ENCODE measurements around the gene MAP2K3.

Gene MAP2K3

DNA sequence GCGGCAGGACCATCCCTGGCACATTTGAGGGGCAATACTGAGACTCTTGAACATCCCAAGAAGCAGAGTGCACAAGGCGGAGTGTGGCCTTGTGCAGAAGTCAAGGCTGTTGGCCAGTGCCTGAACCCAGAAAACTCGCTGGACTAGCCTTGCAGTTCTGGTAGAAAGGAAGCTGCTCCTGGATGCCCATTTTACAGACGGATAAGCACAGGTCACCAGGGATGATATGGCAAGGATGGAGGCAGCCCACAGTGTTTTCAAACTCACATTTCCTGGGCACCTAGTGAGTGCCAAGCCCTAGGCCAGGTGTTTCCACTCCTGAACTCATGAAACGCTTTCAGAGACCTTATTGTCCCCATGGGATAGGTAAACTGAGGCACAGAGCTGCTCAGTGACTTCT lies 1.7 kb upstream of the MAP2K3 start:
- no peak for DNase-seq (ENCODE audit: low read depth)

DNA sequence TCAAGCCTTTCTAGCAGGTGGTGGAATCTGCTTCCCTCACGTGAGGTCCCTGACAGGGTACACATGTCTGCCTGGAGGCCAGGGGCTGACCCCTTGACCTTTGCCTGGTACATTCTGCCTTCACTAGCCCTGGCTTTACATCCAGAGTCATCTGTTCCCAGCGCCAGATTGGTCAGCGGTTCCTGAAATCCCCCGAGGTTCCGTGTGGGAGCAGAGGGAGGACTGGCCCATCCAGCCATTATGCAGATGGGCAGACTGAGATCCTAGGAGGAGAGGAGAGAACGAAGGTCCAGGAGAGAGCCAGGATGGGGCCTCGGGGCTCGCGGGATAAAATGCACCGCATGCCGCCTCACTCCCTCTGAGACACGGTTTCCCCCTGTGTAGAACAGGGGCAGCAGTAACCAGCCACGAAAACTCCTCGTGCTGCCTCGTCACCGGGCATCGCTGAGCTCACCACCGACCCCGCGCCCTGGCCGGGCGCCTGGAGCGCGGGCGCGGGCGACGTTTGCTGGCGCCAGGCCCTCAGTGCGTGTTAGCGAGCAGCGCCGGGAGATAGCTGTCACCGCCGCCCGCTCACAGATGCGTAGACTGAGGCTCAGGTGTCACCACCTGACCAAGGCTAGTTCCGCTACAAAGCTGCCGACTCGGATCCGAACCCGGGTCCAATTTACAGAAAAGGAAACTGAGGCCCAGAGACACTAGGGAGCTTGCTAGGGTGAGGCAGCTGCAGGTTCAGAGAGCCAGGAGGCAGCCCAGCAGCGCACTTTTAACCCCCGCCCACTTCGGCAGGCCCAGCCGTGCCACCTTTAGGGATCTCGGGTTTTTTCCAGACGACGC lies 811 bp upstream of the MAP2K3 start:
- DNase-seq (ENCODE audit: low read depth) = no peak

DNA sequence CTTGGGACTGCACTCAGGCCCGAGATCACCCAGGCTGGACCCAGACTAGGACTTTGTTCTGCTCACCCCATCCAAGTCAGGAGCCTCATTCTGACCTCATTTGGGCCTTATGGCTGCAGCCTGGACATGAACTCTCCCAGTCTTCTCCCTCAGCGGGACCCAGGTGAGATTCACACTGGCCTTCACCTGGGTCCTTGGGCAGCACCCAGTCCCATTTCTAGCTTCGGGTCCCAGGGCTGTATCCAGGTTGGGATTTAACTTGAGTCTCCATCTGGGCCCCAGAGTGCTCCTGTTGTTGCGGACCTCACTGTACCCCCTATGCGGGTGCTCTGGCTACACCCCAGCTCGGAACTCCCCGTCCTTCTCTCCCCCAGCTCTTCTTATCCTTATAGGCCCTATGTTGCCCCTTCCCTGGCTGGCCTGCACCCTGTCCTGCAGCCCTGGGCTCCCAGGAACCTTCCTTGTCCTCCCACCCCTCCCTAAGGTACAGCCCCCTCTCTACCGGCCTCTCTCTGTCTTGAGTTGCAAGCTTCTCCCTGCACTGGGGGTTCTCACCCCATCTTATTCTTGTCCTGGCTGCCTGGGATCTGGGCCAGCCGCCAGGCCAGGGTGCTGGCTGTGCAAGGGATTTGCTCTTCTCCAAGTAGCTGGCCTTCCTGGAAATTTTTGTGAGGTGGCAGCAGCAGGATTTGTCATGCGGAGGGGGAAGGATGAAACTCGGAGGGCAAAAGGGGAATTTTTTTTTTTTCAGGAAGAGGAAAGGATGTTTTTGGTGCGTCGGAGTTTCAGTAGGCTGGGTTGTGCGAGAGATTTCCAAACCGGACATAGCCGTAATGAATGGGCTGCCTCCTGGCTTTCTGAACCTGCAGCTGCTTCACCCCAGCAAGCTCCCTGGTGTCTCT lies 904 bp downstream of the MAP2K3 start:
- DNase-seq (ENCODE audit: low read depth) = no peak

DNA sequence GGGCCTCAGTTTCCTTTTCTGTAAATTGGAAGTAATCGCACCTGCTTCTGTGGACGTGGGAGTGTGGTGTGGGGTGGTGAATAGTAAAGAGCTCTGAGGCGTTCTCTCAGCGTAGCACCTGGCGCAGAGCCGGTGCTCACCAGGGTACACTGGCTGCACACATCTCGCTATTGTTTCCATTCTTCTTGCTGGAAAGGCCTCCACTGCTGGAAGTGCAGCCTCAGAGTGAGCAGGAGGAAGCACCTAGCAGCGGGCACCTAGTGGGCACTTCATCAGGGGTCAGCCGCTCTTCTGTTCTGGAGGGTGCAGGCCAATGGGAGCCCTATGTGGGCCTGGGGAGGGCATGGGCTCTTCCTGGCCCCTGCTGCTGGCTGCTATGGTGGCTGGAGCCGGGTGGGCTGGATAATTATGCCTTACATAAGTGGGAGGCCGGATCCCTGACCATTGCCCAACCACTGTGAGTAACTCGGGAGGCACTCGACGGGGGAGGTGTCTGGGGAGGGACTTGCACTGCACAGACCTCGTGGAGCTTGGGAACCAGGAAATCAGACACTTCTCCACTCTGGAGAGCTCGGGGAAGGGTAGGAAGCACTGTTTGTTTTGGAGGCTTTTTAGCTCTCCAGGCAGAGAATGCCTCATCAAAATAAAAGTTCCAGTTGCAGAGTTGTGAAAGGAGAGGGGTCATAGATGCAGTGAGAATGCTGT lies 1.7 kb downstream of the MAP2K3 start:
- peak; percentile 99 for DNase-seq (ENCODE audit: low read depth)

DNA sequence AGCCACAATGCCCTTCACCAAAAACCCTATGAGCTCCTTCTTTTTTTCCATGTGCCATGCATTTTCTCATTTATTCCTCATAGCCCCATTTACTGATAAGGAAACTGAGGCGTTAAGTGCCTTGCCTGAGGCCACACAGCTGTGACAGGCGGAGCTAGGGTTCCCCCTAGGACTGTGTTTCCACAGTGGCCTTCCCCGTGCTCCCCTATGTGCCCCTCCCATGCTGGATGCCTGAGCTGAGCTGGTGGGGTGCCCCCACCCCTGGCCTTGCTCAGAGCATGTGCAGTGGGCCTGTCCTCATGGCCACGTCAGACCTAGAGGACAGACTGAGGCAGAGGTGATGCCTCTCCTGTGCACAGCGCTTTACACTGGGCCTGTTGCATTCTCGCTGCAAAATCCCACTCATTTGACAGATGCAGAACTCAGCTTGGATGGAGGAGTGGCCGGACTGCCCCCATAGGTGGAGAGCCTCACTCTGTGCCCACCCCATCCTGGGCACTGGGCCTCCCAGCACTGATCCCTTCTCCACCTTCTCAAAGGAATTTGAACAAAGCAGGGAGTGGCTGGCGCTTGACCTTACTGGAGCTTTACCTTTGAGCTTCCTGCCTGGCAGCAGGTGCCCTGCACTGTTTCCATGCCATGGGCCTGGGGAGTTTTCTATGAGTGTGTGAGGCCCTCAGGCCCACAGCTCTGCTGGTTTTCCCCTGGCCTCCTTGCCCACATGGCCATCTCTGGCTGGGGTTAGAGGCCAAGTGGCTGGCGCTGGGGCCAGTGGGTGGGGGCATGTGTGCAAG lies 2.6 kb downstream of the MAP2K3 start:
- no peak for DNase-seq (ENCODE audit: low read depth)

DNA sequence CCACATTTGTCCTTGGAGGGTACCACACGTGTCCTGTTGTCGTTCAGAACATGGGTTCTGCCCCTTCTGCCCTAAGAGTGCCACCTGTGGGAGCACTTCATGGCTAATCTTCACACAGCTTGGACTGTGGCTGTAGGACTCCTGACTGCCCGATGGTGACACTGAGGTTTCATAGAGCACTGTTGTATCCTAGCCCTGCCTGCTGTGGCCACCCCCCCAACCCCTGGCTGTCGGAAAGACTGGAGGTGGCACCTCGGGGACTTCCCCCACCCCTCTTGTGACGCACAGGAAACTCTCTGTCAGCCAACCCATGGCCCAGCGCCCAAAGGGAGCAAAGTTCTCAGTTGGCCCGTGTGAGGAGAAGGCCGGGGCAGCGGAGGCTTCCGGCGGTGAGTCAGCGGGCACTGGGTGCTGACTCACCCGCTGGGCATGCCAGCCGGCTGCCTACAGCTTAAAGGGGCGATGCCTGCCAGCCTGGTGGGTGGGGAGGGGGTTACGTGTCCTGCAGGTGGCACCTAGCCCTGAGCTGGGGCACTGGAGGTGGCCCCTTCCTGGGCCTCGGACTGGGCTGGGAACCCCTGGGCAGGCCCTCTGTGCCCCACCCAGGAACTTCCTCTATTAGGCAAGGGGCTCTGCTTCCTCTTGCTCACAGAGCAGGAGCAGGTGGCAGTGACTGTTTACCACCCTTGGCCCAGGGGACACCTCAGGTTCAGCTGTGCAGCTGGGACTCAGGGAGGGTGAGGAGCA lies 3.4 kb downstream of the MAP2K3 start:
- DNase-seq (ENCODE audit: low read depth) = peak; percentile 98

DNA sequence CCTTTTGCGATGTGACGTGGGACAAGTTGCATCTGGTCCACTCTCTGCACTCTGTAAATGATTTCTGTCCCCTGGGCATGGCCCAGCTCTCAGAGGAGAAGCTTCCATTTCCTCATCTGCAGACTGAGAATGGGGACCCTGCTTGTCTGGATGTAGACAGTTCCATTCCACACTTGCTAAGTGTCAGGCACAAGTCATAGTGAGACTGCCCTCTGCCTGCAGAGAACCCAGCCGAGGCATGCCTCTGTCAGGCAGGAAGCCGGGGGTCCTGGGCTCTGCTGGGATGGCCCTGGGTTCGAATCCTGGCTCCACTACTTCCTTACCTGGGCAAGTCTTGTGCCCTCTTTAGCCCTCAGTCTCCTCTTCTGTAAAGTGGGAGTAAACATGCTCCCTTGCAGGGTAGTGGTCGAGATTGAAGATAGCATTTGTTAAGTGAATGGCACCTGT lies 4.1 kb downstream of the MAP2K3 start:
- no peak for DNase-seq (ENCODE audit: low read depth)

DNA sequence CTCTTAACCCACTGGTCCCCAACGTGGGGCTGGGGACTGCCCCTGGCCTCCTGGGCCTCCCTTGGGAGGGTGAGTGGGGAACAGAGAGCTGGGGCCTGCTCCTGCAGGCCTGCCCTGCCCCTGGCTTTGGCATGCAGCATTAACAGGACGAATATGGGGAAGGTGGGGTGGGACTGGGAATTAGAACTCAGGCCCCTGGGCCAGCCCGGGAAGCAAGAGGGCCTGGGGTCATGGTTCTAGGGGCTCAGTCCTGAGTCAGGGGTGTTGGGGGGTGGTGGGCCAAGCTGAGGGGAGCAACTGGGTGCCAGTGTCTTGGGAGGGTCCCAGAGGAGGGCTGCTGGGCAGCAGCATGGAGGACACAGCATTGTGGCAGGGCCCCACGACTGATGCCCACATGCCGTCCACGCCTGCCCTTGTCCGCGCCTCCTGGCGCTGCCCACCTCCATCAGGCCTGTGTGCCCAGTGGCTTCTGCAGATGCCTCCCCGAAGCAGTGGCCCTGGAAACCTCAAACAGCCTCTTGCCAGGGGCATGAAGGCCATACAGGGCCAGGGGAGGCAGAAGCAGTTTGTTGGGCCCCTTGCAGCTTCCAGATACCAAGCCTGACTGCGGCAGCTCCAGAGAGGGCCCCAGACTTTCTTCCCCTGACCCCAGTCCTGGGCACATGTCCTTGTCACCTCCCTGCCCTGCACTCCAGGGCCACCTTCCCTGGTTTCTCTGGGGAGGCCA lies 4.8 kb downstream of the MAP2K3 start:
- DNase-seq (ENCODE audit: low read depth) = no peak

DNA sequence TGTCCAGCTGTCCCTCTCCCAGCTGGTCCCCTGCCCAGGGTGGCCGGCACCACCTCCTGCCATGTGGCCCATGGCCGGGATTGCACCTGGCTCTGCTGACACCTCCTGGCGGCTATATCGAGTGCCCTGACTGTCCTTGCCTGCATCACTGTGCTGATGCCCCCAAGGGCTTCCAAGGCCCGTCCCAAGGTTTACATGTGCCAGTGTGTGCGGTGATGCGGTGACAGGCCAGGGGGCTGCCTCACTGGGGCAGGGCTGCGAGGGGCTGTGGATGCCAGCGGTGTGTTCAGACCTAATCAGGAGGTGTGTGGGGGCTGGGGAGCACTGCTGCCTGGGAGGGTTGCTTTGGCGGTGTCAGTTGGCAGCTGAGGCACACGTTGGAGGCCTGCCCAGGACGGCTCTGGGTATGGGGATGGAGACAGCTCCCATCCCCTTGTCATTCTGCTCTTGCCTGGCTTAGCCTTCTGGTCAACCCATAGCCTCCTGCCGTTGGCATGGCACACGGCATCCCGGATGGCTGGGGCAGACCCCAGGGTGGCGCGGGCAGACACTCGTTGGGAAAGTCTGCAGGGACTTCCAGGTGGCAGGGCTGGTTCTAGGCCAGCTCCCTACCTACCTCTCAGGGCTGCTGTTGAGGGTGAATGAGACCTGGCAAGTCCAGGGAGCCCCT lies 5.5 kb downstream of the MAP2K3 start:
- no peak for DNase-seq (ENCODE audit: low read depth)

DNA sequence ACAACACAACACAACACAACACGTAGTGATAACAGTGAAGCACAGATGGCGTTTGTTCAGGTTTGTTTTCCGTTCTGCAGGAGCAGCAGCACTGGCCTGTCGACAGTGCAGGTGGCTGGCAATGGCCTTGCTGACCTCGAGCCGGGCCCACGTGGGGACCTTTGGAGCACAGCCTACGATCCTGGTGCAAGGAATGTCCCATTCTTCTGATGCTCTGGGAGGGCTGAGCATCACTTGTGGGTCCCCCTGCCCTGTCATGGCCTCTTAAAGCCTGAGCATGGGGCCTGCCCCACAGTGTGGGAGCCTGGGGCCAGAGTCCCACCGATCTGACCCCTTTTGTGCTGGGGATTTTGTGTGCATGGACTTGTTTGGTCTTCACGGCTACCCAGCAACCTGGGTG lies 6.8 kb downstream of the MAP2K3 start:
- DNase-seq (ENCODE audit: low read depth) = no peak

DNA sequence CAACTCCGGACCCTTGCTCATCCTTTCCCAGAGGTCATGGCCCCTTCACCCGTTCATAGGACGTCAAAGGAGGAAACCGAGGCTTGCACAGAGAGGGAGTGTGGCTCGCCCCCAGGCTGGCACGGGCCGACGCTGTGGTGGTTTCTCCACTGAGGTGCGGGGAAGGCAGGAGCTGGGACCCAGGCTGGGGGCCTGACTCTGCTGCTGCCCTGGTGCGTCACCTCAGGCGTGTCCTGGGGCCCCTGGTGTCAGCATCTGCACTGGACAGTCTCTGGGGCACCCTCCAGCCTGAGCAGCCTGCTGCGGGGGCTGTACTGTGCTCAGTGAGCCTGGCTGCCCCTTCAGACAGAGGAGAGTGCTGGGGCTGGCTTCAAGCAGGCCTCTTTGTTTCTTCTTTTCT lies 7.4 kb downstream of the MAP2K3 start:
- DNase-seq (ENCODE audit: low read depth) = no peak

DNA sequence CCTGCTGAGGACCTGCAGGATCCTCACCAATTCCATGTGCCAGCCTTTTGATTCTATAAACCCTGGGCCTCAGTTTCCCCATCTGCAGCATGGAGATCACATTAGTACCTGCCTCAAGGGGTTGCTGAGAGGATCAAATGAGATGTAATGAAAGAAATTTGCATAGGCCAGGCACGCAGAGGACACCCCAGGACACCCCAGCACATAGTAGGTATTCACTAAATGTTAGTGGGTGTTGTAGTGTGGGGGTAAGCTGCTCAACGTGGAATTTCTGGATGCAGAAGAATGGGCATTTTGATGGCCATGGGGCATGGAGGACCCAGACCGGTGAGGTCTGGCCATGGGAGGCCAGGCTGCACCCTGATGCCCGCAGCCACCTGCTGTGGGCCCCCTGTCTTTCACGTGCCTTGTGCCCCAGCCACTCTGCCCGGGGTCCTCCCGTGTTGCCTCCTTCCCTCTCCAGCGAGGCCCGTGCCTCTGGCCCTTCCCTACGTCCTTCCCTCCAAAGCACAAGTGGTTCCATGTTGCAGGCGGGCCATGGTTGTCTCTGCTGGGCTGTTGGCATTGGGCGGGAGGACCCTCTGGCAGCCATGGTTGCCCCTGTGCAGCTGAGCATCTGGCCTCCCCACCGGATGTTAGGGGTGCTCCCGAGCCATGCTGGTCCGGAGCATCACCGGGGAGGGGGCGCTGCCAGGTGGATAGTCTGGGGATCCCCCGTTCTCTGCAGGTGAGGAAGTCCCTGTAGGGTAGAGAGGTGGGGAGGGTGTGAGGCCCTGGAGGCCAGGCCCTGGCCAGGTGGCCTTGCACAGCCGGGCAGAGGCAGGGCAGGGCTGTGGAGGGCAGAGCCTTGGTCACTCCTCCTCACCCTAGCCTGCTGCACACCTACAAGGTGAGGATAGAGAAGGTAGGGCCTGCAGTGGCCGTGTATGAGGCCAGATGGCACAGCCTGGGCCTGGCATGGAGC lies 8.6 kb downstream of the MAP2K3 start:
- no peak for DNase-seq (ENCODE audit: low read depth)

DNA sequence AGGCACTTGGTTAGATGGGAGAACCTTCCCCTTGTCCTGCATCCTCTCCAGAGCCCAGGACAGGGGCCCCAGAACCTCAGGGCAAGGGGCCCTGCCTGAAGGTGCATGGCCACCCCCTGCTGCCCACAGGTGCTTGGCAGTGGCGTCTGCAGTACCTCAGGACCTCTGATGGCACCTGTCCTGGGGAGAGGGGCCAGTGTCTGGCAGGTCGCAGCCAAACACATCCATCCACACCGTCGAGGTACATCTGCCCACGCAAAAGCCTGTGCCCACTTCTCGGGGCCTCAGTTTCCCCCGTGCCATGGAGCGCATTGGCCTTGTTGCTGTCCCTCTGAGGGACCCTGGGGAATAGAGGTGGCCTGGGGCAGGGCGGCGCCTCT lies 9.3 kb downstream of the MAP2K3 start:
- DNase-seq (ENCODE audit: low read depth) = no peak

DNA sequence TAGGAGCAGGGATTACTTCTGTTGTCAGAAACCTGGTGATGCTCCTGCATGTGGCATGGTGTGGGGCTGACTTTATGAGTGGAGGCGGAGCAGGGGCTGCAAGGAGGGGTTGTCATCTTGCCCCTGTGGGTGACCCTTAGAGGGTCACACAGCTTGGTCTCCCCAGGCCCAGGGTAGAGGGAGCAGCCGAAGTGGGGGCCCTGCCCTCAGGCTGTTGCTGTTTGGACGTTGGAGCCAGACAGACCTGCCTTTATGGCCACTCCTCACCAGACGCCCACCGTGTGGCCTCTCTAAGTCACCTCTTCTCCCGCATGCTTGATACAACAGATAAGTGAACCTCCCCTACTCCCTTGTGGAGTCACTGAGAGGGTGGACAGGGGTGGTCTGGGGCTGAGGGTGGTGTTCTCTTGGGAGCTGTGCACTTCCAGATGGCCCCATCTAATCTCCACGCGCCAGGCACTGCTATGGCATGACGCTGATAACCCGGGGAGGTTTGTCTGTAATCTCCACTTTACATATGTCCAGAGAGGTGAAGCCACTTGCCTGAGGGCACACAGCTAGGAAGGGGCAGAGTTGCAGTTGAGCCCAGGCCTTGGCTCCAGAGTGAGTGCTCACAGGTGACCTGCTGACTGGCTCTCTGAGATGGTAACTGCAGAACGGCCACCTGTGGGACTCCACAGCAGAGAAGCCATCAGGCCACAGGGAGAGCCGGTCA lies 10.0 kb downstream of the MAP2K3 start:
- DNase-seq (ENCODE audit: low read depth) = no peak

DNA sequence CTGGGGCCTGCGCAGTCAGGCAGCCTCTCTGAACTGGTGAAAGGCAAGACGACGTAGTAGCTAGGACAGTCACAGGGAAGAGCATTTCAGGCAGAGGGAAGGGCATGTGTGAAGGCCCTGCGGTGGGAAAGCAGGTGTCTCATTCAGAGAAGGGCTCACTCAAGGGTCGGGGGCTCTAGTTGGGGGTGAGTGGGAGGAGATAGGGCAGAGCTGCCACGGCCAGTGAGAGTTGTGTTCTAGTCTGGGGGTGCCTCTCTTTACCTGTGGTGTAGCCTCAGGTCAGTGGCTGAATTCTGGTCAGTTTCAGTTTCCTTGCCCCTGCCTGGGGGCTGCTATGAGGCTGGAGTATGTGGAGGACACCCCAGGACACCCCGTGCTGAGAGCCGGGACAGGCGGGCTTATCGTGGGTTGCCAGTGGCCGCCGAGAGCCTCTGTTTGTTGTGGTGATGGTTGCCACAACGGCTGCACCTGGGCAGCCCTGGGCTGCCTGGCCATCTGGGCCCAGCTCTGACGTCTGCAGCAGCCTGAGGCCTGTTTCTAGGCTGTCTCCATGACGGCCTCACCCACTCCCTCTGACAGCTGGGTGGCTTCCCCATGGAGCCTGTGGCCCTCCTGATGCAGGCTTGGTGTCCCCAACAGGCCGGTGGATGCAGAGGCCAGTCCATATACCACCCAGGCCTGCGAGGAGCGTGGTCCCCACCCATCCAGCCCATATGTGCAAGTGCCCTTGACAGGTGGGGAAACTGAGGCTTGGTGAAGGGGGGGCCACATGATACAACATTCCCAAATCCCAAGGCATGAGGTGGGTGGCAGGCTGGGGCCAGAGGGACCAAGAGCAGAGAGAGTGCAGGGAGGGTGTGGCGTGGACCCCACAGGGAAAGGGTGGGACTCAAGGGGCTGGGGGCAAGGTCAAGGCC lies 10.8 kb downstream of the MAP2K3 start:
- no peak for DNase-seq (ENCODE audit: low read depth)

DNA sequence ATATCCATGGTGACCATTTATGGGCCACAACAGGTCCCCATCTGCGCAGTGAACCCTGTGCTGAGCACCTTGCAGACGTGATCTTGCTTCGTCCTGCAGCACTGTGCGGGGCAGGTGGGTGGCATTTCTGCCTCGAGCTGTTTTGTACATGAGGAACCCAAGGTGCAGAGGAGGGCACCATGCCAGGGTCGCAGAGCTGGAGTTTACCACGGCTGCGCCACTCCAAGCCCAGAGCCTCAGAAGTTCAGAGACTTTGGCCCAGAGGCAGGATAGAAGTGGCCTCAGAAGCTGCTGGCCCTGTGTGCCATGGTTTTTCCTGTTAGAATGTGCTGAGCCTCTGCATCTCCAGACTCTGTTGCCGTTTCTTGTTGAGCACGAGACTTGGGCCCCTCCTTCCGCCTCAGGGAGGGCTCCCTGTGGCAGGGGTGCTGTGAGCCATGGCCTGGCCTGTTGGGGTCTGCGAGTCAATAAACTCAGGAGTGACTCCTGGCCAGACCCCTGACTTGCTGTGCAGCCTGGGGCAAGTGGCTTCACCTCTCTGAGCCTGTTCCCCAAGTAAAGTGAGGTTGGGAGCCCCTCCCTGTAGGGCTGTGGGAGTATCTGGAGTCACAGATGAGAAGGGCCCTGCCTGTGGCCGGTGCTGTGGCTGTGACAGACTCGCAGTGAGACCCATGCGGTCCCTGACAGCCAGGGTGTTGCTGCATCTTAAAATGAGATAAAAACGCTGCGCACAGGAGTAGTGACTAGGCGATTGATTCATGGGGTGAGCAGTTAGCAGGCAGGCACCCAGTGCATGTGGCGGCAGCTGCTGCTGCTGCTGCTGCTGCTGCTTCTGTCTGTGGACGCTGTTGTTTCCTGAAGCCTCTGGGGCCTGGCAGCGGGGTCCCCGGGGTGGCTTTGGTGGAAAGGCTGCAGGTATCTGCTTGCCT lies 11.8 kb downstream of the MAP2K3 start:
- DNase-seq (ENCODE audit: low read depth) = no peak

Measured in stromal cell of bone marrow (primary cell).